Mesenchymal stem cell (in vitro differentiated cells and primary cell): Measurements from ENCODE around the gene CDC42SE1.

Experiments used
- DNase-seq: peaks from one replicate; pipeline ENCODE4 v3.0.0-alpha.2; 2013
- H2AFZ ChIP-seq: one replicate; pipeline ENCODE4 v1.6.1; 2013; ENCODE audit warnings: low read depth, mild to moderate bottlenecking, control low read depth, inconsistent platforms, low read length, moderate library complexity
- H2AK5ac ChIP-seq: 2 replicates; pipeline ENCODE4 v1.6.1; 2013; ENCODE audit warnings: low read length, moderate library complexity, mild to moderate bottlenecking, inconsistent platforms; ENCODE audit not compliant: severe bottlenecking
- H2BK120ac ChIP-seq: one replicate; pipeline ENCODE4 v1.6.1; 2013; ENCODE audit warnings: low read depth, mild to moderate bottlenecking, inconsistent platforms, low read length, moderate library complexity
- H2BK12ac ChIP-seq, 2 experiments: one replicate each; pipeline ENCODE4 v1.6.1; 2013; ENCODE audit warnings: inconsistent platforms in 2 of 2, low read length in 2 of 2, mild to moderate bottlenecking in 2 of 2, moderate library complexity in 2 of 2, control low read depth in 1 of 2
- H2BK15ac ChIP-seq: one replicate; pipeline ENCODE4 v1.6.1; 2013; ENCODE audit warnings: mild to moderate bottlenecking, low read depth, inconsistent platforms; ENCODE audit not compliant: poor library complexity, severe bottlenecking
- H2BK5ac ChIP-seq: 2 replicates; pipeline ENCODE4 v1.6.1; 2013; ENCODE audit warnings: low read depth, mild to moderate bottlenecking, low read length, control low read depth, inconsistent platforms; ENCODE audit not compliant: poor library complexity, severe bottlenecking
- H3K14ac ChIP-seq, 2 experiments: one replicate each; pipeline ENCODE4 v1.6.1; 2013; ENCODE audit warnings: inconsistent platforms in 2 of 2, low read length in 2 of 2, control low read depth in 1 of 2, mild to moderate bottlenecking in 1 of 2, moderate library complexity in 1 of 2
- H3K18ac ChIP-seq, 2 experiments: one replicate each; pipeline ENCODE4 v1.6.1; 2013; ENCODE audit warnings: inconsistent platforms in 2 of 2, low read length in 2 of 2, control low read depth in 1 of 2, low read depth in 1 of 2, mild to moderate bottlenecking in 1 of 2
- H3K23ac ChIP-seq, 2 experiments: one replicate each; pipeline ENCODE4 v1.6.1; 2013; ENCODE audit warnings: inconsistent platforms in 2 of 2, low read length in 2 of 2, mild to moderate bottlenecking in 2 of 2, moderate library complexity in 2 of 2, control low read depth in 1 of 2
- H3K27ac ChIP-seq: 2 replicates; pipeline ENCODE4 v1.5.1; 2013; ENCODE audit warnings: mild to moderate bottlenecking, moderate library complexity, low read length, control low read depth, inconsistent platforms; ENCODE audit not compliant: poor library complexity, severe bottlenecking
- H3K27me3 ChIP-seq, 2 experiments: 2 replicates each; pipeline versions ENCODE4 v1.6.1 to v1.7.0; 2013; ENCODE audit warnings: low read length in 2 of 2, mild to moderate bottlenecking in 2 of 2, moderate library complexity in 2 of 2, control low read depth in 1 of 2, inconsistent platforms in 1 of 2; ENCODE audit not compliant: control insufficient read depth in 1 of 2, insufficient read depth in 1 of 2
- H3K36me3 ChIP-seq, 2 experiments: 2 replicates each; pipeline versions ENCODE4 v1.6.1 to v1.7.0; 2013; ENCODE audit warnings: low read length in 2 of 2, control low read depth in 1 of 2, inconsistent platforms in 1 of 2, low read depth in 1 of 2, mild to moderate bottlenecking in 1 of 2; ENCODE audit not compliant: insufficient read depth in 2 of 2, control insufficient read depth in 1 of 2
- H3K4ac ChIP-seq, 2 experiments: one replicate each; pipeline ENCODE4 v1.6.1; 2013; ENCODE audit warnings: inconsistent platforms in 2 of 2, low read length in 2 of 2, mild to moderate bottlenecking in 2 of 2, moderate library complexity in 2 of 2, control low read depth in 1 of 2, low read depth in 1 of 2
- H3K4me1 ChIP-seq: 2 replicates; pipeline ENCODE4 v1.6.1; 2013; ENCODE audit warnings: low read depth, low read length, control low read depth; ENCODE audit not compliant: control insufficient read depth, insufficient read depth
- H3K4me2 ChIP-seq: 2 replicates; pipeline ENCODE4 v1.6.1; 2013; ENCODE audit warnings: low read length, mild to moderate bottlenecking, inconsistent platforms; ENCODE audit not compliant: poor library complexity, severe bottlenecking
- H3K4me3 ChIP-seq, 2 experiments: 2 replicates each; pipeline versions ENCODE4 v1.5.1 to v1.7.0; 2013; ENCODE audit warnings: low read length in 2 of 2, mild to moderate bottlenecking in 2 of 2, control low read depth in 1 of 2, low read depth in 1 of 2; ENCODE audit not compliant: insufficient read depth in 1 of 2
- H3K79me1 ChIP-seq: replicated peaks from 2 replicates; pipeline ENCODE4 v1.6.1; 2013; ENCODE audit warnings: mild to moderate bottlenecking, control low read depth, low read length, inconsistent platforms; ENCODE audit not compliant: poor library complexity, severe bottlenecking
- H3K9ac ChIP-seq: 2 replicates; pipeline ENCODE4 v1.7.0; 2013; ENCODE audit warnings: mild to moderate bottlenecking, low read length, moderate library complexity
- H3K9me3 ChIP-seq: 2 replicates; pipeline ENCODE4 v1.7.0; 2013; ENCODE audit warnings: mild to moderate bottlenecking, low read length; ENCODE audit not compliant: control insufficient read depth
- H4K8ac ChIP-seq: one replicate; pipeline ENCODE4 v1.6.1; 2013; ENCODE audit warnings: inconsistent platforms, mild to moderate bottlenecking, low read length, moderate library complexity
- H4K91ac ChIP-seq: one replicate; pipeline ENCODE4 v1.6.1; 2013; ENCODE audit warnings: mild to moderate bottlenecking, low read length, inconsistent platforms
- WGBS: methylation state at CpG from one replicate; pipeline ENCODE4 v1.1.7; 2013; ENCODE audit warnings: mixed read lengths; 5-methylcytosine and 5-hydroxymethylcytosine counted together

CDC42SE1 gene

GRCh38 chr1:151037032-151037431 is 22.4 kb downstream of the CDC42SE1 start:
- H3K27ac ChIP-seq: no peak overlapping the region
- H2BK120ac ChIP-seq: no peak overlapping the region
- no peak overlapping the region for H2AK5ac ChIP-seq
- H3K79me1 ChIP-seq: peaks cover 2% of the 10 kb centered on the region
- WGBS: 83% methylated on average over 5 of the region's 6 CpGs
- H2BK15ac ChIP-seq: no peak overlapping the region
- no peak overlapping the region for H3K9ac ChIP-seq
- no peaks in the 10 kb centered on the region for H3K27me3 ChIP-seq
- no peak overlapping the region for H3K23ac ChIP-seq
- H3K9me3 ChIP-seq: no peaks in the 10 kb centered on the region
- no peak overlapping the region for H4K91ac ChIP-seq
- no peak overlapping the region for H2BK12ac ChIP-seq
- H3K4me1 ChIP-seq: no peaks in the 10 kb centered on the region
- no peak for DNase-seq
- H3K18ac ChIP-seq: no peak overlapping the region
- no peak overlapping the region for H3K14ac ChIP-seq
- H2AFZ ChIP-seq: no peak overlapping the region
- H2BK5ac ChIP-seq: no peak overlapping the region
- peaks cover 21 to 27% of the 10 kb centered on the region in 2 experiments for H3K36me3 ChIP-seq
- H3K4ac ChIP-seq: no peak overlapping the region
- no peak overlapping the region for H3K4me3 ChIP-seq
- no peak overlapping the region for H4K8ac ChIP-seq
- H3K4me2 ChIP-seq: no peak overlapping the region

- Histone ChIP-seq H3K27me3 (no peaks in the 10 kb centered on the region), H3K4me3 (no peak within 1 kb of the TSS), H3K27ac (no peak within 1 kb of the TSS), H2AK5ac (peak within 1 kb of the TSS; percentile 65), H3K9me3 (no peaks in the 10 kb centered on the region), H3K14ac (no peak within 1 kb of the TSS), H2AFZ (no peak within 1 kb of the TSS), H3K4me2 (no peak within 1 kb of the TSS), H2BK120ac (no peak within 1 kb of the TSS), H3K4ac (no peak within 1 kb of the TSS), H3K9ac (no peak within 1 kb of the TSS), H3K79me1 (peaks cover 2% of the 10 kb centered on the region), H3K4me1 (no peaks in the 10 kb centered on the region), H4K8ac (no peak within 1 kb of the TSS), H2BK5ac (no peak within 1 kb of the TSS), H4K91ac (peak within 1 kb of the TSS; percentile 27), H3K23ac (no peak within 1 kb of the TSS), H2BK12ac (no peak within 1 kb of the TSS), H2BK15ac (no peak within 1 kb of the TSS), H3K18ac (no peak within 1 kb of the TSS), H3K36me3 (peaks cover 25 to 27% of the 10 kb centered on the region in 2 experiments)
- no CpG with 5 or more reads among the region's 2 CpGs for WGBS
- no peak for DNase-seq
Observed at GRCh38 chr1:151036356-151036755, 23.1 kb downstream of the CDC42SE1 start, which contains the start of gene BNIPL. Gene BNIPL, plus strand, starts transcription at chr1:151036586. Its CDS starts 140 bp downstream, at chr1:151036726.

- Histone ChIP-seq H2BK120ac (no peak overlapping the region), H2BK15ac (no peak overlapping the region), H3K36me3 (peaks cover 27 to 35% of the 10 kb centered on the region in 2 experiments), H2AFZ (no peak overlapping the region), H4K91ac (no peak overlapping the region), H3K79me1 (peaks cover 2% of the 10 kb centered on the region), H3K27ac (no peak overlapping the region), H3K23ac (no peak overlapping the region), H3K9ac (no peak overlapping the region), H3K4ac (no peak overlapping the region), H2BK5ac (no peak overlapping the region), H2AK5ac (no peak overlapping the region), H2BK12ac (no peak overlapping the region), H3K4me2 (no peak overlapping the region), H3K14ac (no peak overlapping the region), H4K8ac (no peak overlapping the region), H3K18ac (no peak overlapping the region), H3K27me3 (no peaks in the 10 kb centered on the region), H3K4me1 (no peaks in the 10 kb centered on the region), H3K4me3 (no peak overlapping the region), H3K9me3 (no peaks in the 10 kb centered on the region)
- WGBS: 90% methylated on average over 2 of the region's 3 CpGs
- DNase-seq: no peak
Observed at GRCh38 chr1:151035167-151035566, 24.3 kb downstream of the CDC42SE1 start.

GRCh38 chr1:151032164-151032563 is 27.3 kb downstream of the CDC42SE1 start:
- Histone ChIP-seq H3K27ac (no peak overlapping the region), H3K27me3 (no peaks in the 10 kb centered on the region), H3K4ac (no peak overlapping the region), H3K18ac (no peak overlapping the region), H2BK15ac (no peak overlapping the region), H2AK5ac (no peak overlapping the region), H3K9ac (no peak overlapping the region), H3K79me1 (peaks cover 2% of the 10 kb centered on the region), H3K36me3 (peaks cover 39 to 59% of the 10 kb centered on the region in 2 experiments), H3K4me3 (no peak overlapping the region), H2BK120ac (no peak overlapping the region), H3K14ac (no peak overlapping the region), H3K4me2 (no peak overlapping the region), H4K91ac (no peak overlapping the region), H3K4me1 (peaks cover 1% of the 10 kb centered on the region), H3K9me3 (no peaks in the 10 kb centered on the region), H2BK12ac (no peak overlapping the region), H3K23ac (no peak overlapping the region), H2BK5ac (no peak overlapping the region), H2AFZ (no peak overlapping the region), H4K8ac (no peak overlapping the region)
- WGBS: 97% methylated on average over 5 of the region's 8 CpGs
- DNase-seq: no peak
